H1 (cell line): ENCODE measurements around the gene PLAU. TPM values are rescaled to one million over a fixed set of nuclear protein-coding genes. Genes with fewer than 3 reads are reported as not detected.

Experiments
- POU5F1 ChIP-seq: IDR thresholded peaks from 2 replicates; pipeline ENCODE4 v1.6.1; 2011; ENCODE audit warnings: low read depth, mild to moderate bottlenecking, low read length, moderate library complexity
- polyA plus RNA-seq, 7 experiments: library from polyadenylated mRNA; depleted of rRNA in 3 of 7; stranded (reverse) in 5 of 7; unstranded in 2 of 7; fragments of >200 nt in 5 of 7; fragments of 200-250 nt in 2 of 7; gene quantifications; 1 replicate in 5 of 7; 2 replicates in 1 of 7; 4 replicates in 1 of 7; pipeline versions ENCODE4 v1.2.1 to v1.2.3, GENCODE V29; 2011 to 2013; ENCODE audit warnings: missing spikeins in 2 of 7, mixed read lengths in 2 of 7
- total RNA-seq: library from RNA; stranded (reverse); fragmentation: NEBNext Ultra II Directional; extraction: Animal tissue kit (Norgen Biotek cat#: 25700); gene quantifications from 2 replicates; pipeline ENCODE4 v1.2.1, GENCODE V29; 2021

Gene PLAU
- total and polyA plus RNA-seq, 2 of the 8 experiments (the other 6 are each of a cell fraction or from before 2014, with no cell fraction given) = 16.2 to 26.1 TPM

- no peak for TF ChIP-seq POU5F1
These were observed 3.0 kb upstream of the PLAU start (continued) for GRCh38 chr10:73907841-73908517.
